Stimulated activated CD8-positive, alpha-beta memory T cell treated with anti-CD3 and anti-CD28 coated beads, Interleukin-7, amount 100 ng/mL, for 24 hours (primary cell): Measurements from ENCODE around the gene KCTD20.

Experiments
- DNase-seq: peaks from one replicate; pipeline ENCODE4 v3.0.0-alpha.2; 2020; ENCODE audit warnings: low read depth

KCTD20 gene

GRCh38 chr6:36536873-36537547, 94.2 kb downstream of the KCTD20 start:
- DNase-seq, result no peak

GRCh38 chr6:36539814-36540568, 97.2 kb downstream of the KCTD20 start:
- no peak for DNase-seq
